HG03025 (cell line): ENCODE measurements around the gene KANTR.
"Not testable (repeated sequence)": the region's sequence is repeated elsewhere in the genome, so short reads cannot be mapped to it uniquely, and the experiment has no call there.

Experiments used
- ATAC-seq: cut with Tn5 transposase; IDR thresholded peaks from one replicate; pipeline ENCODE4 v1.9.1; 2021; ENCODE audit warnings: mild to moderate bottlenecking, moderate library complexity; ENCODE audit not compliant: unreplicated experiment, low FRiP score

The KANTR gene

DNA sequence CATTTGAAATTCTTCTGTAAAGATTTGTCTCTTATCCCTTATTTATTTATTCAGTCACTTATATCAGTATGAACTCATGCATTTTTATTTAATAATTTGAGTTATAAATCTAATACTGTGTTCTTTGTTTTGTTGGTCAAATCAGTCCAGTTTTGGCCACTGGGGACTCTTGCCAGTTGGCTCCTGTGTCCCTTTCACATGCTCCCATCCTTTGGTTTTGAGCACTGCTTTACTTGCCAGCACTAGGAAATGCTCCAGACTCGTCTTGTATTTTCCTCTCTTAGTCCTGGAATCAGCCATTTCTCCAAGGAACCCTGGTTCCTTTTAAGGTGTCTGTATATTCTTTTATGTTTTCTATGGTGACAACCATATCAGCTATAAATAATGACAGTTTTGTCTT, 28.1 kb downstream of the KANTR start:
- ATAC-seq: no peak

- no peak for ATAC-seq
Measured at GRCh38 chrX:53125506-53125905, 31.6 kb downstream of the KANTR start.

- ATAC-seq: no peak
Measured at GRCh38 chrX:53126377-53126776, 32.4 kb downstream of the KANTR start.

- no peak for ATAC-seq
Measured at GRCh38 chrX:53128097-53128749, 34.3 kb downstream of the KANTR start.

- no peak for ATAC-seq
Measured at GRCh38 chrX:53133400-53133799, 39.5 kb downstream of the KANTR start.

- no peak for ATAC-seq
Measured at GRCh38 chrX:53135581-53135980, 41.6 kb downstream of the KANTR start.

- ATAC-seq: no peak
Measured at GRCh38 chrX:53153581-53153980, 59.6 kb downstream of the KANTR start.

- ATAC-seq: no peak
Measured at GRCh38 chrX:53155512-53156206, 61.7 kb downstream of the KANTR start.

DNA sequence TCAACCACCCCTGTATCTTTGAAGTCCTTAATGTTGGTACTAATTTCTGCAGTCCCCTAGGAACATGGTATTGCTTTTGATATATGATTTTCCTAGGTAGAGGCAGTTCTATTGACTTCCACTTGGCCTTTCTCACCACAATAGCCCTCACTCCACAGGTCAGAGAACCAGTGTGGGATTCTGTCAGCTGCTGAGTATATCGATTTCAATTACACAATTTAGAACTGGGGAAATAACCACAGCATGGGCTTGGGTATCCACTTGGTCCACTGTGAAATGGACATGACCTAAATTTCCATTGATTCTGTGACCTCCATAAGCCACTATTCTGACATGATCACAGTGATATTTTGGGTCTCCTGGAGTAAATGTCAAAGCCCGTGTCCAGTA, 62.3 kb downstream of the KANTR start:
- no peak for ATAC-seq

GRCh38 chrX:53159184-53159583, 65.2 kb downstream of the KANTR start:
- ATAC-seq: no peak

DNA sequence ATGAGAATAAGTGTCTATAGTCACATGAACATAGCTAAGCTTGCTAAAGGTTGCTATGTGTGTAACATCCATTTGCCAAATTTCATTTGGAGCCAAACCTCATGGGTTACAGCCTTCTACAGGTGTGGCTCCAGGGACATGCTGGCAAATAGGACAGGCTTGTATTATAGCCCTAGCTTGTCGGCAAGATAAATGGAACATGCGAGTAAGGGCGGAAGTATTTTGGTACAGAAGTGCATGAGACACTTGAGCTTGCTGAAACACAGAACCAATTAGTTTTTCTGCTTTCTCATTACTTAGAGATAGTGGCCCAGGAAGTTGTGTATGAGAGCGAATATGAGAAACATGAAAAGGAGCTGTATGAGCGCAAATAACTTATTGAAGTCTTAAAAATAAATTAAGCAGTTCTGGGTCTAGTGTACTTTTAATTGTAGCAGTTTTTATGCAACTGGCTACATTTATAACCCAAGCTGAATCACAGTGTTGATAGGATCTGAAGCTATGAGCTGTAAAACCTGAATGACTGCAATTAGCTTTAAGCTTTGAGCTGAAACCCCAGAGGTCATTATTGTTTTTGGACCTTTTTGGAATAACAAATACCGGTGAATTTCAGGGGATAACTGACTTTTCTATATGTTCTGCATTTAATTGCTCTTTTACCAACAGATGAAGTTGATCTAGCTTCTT, 66.5 kb downstream of the KANTR start:
- no peak for ATAC-seq

DNA sequence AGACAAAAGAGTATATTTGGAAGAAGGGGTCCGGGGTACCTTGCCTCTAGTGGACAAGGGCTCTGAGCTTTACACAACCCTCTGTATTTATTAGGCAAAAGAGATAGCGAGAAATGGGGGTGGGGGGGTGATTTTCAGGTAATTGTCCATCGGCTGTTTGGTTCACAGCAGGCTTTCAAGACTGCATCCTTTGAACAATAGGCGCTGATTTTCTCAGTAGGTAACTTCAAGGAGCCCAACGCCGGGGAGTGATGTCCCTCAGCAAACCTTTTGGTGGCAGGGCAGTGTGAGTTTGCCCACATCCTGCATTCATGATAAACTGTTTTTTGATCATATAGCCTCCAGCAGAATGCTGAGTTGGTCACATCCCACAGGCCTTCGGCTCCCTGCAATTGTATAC, 69.5 kb downstream of the KANTR start:
- ATAC-seq: no peak

DNA sequence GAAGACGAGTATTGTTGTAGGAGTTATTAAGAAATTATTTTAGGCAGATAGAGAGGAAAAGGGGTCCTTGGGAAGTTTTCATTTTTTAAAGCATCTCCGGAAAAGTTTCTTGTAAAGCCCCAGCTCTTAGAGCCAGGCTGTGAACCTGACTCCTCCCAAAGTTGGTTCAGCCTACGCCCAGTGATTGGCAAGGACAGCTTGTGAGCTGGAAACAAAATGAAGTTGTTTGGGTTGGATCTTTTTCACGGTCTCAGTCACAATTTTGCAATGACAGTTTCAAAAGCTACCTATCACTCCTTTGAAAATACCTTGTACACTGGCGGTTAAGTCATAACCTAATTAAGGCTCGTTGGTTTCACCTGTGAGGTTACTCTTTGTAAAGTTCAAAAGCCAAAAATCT, 70.6 kb downstream of the KANTR start:
- not testable (repeated sequence) for ATAC-seq

DNA sequence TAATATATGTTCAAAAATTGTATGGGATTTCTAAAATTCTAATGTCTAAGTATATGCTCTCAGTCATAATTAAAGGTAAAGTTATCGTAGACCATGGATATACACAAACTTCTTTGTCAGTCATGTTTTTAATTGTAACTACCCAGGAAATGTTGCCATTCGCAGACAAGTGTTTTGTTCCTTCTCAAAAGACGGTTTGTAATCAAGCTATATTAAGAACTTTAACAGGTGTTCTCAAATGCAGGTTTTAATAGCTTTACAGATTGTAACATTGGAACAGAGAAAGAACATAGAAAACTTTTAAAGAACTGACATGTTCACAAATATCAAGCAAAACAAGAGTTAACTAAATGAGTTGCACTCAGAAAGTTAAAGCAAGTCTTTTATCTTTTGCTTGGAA, 72.2 kb downstream of the KANTR start:
- ATAC-seq: no peak

- no peak for ATAC-seq
Measured at GRCh38 chrX:53171356-53171755, 77.4 kb downstream of the KANTR start.
